ENCODE results near the gene SMPD3.

DNA sequence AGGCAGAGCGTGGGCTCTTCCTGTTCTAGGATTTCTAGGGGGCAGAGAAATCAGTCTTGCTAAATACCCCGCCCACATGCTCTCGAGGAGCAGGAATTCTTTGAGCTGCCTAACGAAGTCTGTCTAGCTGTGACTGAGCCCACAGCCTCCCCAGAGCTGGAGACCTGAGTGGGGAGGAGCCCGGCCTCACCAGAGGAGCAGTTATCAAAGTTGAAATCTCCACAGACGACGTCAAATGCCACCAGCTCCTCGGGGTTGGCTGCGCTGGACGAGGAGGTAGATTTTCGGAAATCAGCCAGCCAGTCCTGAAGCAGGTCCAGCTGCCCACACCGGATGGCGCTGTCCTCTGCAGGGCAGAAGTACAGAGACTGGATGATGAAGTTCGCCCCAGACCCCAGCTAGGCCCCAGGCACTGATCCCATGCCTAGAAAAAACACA is 83.7 kb downstream of the SMPD3 start:
- no peak for TF ChIP-seq POLR2A (IDR thresholded peaks at IDR 0.05; ENCODE audit: low read depth, low read length)
- TF ChIP-seq, protein P1, sequence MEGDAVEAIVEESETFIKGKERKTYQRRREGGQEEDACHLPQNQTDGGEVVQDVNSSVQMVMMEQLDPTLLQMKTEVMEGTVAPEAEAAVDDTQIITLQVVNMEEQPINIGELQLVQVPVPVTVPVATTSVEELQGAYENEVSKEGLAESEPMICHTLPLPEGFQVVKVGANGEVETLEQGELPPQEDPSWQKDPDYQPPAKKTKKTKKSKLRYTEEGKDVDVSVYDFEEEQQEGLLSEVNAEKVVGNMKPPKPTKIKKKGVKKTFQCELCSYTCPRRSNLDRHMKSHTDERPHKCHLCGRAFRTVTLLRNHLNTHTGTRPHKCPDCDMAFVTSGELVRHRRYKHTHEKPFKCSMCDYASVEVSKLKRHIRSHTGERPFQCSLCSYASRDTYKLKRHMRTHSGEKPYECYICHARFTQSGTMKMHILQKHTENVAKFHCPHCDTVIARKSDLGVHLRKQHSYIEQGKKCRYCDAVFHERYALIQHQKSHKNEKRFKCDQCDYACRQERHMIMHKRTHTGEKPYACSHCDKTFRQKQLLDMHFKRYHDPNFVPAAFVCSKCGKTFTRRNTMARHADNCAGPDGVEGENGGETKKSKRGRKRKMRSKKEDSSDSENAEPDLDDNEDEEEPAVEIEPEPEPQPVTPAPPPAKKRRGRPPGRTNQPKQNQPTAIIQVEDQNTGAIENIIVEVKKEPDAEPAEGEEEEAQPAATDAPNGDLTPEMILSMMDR (IDR thresholded peaks at IDR 0.05; ENCODE audit: extremely low read depth in 1 of 2, insufficient read depth in 1 of 2, low read depth in 1 of 2, low read length in 2 of 2), result no peak
- no peak for TF ChIP-seq POLR2AphosphoS5 (IDR thresholded peaks at IDR 0.05; ENCODE audit: insufficient read depth, low read depth, low read length)
- no peak for TF ChIP-seq MYC (IDR thresholded peaks at IDR 0.05; ENCODE audit: low read depth, low read length)
- no peak for TF ChIP-seq EZH2 (IDR thresholded peaks at IDR 0.05; ENCODE audit: borderline replicate concordance, low read depth, low read length, severe bottlenecking)
- no peak for TF ChIP-seq MAX (IDR thresholded peaks at IDR 0.05; ENCODE audit: insufficient read depth, insufficient read length)
- TF ChIP-seq FOS (IDR thresholded peaks at IDR 0.05; ENCODE audit: borderline replicate concordance, insufficient read depth, low read length), result no peak
- no peak for TF ChIP-seq GATA2 (IDR thresholded peaks at IDR 0.05; ENCODE audit: insufficient read depth, insufficient read length, low read depth, low read length)
- TF ChIP-seq JUN (IDR thresholded peaks at IDR 0.05; ENCODE audit: borderline replicate concordance, insufficient read depth, insufficient read length, low read depth), result no peak

All from endothelial cell of umbilical vein (primary cell).